Kidney glomerular epithelial cell (primary cell): ENCODE measurements around the gene SMIM14.
A peak's percentile ranks its signal among the peaks of the same experiment; 100 is the strongest.
"Not testable (repeated sequence)": the region's sequence is repeated elsewhere in the genome, so short reads cannot be mapped to it uniquely, and the experiment has no call there.

Source experiments
- DNase-seq: peaks from one replicate; lab custom pipeline; 2025; lab: John Stamatoyannopoulos, UW

SMIM14 gene

DNA sequence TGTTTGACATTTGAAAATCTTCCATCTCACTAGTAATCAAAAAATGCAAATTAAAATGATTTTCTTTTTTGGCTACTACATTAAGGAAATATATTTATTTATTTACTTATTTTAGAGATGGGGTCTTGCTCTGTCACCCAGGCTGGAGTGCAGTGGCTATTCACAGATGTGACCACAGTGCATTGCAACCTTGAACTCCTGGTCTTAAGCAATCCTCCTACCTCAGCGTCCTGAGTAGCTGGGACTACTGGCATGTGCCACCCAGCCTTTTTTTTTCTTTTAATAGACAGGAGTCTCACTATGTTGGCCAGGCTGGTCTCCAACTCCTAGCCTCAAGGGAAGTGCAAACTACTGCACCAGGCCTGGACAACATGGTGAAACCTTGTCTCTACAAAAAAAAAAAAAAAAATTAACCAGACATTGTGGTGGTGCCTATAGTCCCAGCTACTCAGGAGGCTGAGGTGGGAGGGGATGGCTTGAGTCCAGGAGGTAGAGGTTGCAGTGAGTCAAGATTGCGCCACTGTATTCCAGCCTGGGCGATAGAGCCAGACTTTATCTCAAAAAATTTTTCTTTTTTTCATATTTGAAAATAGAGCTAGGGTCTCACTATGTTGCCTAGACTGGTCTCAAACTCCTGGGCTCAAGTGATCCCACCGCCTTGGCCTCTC lies 4.4 kb upstream of the SMIM14 start:
- no peak for DNase-seq

DNA sequence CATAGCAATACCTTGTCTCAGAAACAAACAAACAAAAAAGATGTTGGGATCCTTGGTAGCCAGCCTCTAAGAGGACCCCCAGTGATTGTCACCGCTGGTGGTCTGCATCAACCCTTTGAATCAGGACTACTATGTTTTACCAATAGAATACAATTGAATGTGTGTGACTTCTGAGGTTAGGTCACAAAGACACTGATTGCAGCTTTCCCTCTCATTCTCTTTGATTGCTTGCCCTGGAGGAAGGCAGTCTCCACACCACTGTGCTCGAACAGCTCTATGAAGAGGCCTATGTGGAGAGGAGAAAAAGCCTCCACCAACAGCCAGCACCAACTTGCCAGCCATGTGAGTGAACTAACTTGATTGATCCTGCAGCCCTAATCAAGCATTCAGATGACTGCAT lies 2.8 kb upstream of the SMIM14 start:
- no peak for DNase-seq

DNA sequence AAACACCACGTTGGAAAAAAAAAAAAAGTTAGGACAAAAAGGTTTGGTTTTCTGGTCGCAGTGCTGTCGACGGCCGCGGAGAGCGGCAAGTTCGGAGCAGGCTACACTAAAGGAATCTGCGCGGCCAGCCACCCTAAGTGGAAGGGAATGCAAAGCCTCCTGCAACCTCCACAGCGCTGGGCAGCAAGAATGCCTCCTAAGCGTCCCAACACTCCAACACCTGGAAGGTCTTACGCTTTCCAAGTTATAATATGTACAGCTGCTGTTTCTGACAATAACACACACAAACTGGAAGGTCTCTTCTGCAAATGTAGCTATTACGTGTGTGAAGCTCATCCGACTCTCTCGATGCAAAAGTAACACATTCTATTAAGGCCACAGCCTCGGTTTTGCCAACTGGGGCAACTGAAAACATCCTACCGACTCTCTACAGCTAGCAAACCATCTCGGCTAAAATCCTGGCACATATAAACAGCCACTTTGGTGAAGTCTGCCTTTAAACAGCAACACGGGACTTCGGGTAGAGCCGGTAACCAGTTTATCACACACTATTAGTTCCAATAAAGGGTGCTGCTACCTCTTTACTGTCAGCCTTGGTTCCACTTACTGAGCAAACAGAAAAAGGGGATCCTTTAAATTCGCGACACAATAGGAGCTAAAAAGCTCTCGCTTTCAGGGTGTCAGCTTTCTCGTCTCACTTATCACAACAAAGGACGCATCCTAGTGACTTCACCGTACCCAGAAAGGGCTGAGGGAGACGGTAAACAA lies 895 bp downstream of the SMIM14 start:
- peak; percentile 58 for DNase-seq

DNA sequence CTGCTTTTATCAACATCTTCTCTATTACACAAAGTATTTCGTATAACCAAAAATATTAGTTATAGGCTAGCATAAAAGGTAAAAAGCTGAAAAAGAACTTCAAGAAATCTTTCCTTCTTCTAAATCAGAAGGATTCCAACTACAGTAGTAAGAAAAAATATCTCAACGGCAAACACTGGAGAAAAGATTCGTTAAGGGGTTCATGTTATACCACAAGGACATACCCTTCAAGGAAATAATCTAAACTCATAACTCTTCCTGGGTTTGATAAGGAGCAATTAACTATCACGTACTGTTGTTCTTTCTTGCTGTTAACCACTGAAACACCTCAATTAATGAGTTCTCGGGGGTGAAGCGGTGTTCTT lies 1.5 kb downstream of the SMIM14 start:
- peak; percentile 47 for DNase-seq

DNA sequence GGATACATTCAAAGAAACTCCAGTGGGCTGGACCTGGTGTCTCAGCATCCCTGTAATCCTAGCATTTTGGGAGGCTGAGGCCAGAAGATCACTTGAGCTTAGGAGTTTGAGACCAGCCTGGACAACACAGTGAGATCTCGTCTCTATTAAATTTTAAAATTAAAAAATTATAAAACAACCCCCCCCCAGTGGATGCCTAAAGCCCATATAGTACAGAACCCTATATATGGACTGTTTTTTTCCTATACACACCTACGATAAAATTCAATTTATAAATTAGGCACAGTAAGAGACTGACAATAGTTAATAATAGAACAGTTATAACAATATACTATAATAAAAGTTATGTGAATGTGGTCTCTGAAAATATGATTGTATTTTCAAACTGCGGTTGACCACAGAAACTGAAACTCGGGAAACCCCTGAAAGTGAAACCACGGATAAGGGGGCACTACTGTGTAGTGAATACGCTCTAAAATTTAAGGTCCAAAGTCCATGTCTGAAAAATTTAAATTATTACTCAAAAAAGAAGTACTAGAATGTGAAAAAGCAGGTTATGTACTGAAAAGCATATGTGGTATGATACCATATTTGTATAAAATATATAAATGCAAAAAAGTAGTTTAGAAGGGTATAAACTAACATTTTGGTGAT lies 2.0 kb downstream of the SMIM14 start:
- no peak for DNase-seq

DNA sequence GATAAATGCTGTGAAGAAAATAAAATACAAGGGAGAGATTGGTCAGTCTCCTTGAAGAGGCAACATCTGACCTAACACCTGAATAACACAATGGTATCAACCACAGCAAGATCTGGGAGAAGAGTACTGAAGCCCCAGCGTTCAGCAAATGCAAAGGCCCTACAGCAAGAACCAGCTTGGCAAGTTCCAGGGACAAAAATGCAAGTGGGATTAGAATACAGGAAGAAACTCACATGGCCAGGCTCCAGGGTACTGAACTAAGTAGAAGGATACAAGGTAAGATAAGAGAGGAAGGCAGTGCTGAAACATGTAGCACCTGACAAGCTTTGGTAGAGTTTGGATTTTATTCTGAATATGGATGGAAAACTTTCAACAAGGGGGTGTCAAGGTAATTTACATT lies 3.6 kb downstream of the SMIM14 start:
- no peak for DNase-seq

DNA sequence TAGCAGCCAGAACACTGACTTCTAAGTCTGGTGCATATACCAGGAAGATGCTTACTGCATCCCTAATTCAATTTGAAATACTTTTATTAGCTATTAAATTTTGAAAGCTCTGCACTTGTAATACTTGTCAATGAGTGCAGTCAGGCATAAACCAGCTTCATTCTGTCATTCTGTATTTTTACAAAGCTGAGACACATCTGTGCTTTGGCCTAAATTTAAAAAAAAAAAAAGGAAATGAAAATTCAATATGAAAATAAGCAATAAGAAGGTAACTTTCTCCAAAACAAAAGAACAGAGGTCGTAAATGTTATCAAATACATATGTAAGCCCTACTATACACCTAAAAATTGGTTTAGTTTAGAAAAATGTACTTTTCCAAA lies 7.0 kb downstream of the SMIM14 start:
- no peak for DNase-seq

DNA sequence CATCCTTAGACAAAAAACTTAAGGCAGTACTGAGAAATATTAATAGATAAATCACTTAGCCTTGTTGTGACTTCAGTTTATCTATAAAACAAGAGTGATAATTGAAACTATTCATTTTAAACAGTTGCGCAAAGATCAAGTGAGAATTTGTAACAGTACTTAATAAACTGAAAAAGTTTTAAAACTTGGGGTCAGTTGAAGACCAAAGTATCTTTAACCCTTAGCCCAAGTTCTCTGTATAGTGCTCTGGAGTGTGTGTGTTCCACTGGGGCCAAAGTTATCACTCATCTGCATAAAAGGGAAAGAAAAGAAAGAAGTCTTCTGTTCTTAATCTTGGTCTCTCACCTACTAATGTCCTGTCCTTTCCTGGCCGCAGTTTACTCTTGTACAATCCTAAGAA lies 11.3 kb downstream of the SMIM14 start:
- no peak for DNase-seq

DNA sequence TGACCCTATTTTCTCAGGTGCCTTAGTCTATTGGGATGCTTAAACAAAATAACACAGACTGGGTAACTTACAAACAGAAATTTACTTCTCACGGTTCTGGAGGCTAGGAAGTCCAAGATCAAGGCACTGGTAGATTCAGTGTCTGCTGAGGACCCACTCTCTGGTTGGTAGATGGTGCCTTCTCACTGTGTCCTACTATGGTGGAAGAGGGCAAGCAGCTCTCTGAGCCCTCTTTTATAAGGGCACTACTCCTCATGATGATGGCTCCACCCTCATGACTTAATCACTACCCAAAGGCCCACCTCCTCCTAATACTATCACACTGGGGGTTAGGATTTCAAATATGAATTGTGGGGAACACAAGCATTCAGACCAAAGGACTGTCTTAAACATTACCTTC lies 11.8 kb downstream of the SMIM14 start:
- no peak for DNase-seq

DNA sequence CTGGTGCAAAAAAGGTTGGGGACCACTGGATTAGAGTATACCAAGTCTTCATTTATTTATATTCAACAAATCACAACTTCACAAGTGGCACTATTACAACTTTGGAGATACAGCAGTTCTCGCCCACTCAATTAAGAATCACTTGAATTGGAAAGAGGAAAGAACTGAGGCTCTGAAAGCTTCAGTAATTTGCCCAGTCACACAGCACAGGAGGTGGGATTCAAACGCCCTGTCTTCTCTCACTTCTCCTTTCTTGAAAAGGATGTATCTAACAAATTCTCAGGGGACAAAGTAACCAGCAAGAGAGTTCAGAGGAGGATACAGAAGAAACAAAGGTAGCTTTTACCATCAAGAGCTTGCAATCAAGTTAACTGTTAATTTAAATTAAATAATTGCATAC lies 12.4 kb downstream of the SMIM14 start:
- no peak for DNase-seq

DNA sequence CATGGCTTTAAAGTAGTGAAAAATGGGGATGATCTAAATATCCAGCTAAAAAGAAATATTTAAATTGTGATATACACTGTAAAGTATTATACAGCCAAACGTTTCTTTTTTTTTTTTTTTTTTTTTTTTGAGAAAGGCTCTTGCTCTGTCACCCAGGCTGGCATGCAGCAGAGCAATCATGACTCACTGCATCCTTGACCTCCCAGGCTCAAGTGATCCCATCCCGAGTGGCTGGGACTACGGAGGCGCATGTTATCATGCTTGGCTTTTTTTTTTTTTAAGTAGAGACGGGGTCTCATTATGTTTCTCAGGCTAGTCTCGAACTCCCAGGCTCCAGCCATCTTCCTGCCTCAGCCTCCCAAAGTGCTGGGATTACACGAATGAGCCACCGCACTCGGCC lies 17.1 kb downstream of the SMIM14 start:
- DNase-seq = peak; percentile 69

DNA sequence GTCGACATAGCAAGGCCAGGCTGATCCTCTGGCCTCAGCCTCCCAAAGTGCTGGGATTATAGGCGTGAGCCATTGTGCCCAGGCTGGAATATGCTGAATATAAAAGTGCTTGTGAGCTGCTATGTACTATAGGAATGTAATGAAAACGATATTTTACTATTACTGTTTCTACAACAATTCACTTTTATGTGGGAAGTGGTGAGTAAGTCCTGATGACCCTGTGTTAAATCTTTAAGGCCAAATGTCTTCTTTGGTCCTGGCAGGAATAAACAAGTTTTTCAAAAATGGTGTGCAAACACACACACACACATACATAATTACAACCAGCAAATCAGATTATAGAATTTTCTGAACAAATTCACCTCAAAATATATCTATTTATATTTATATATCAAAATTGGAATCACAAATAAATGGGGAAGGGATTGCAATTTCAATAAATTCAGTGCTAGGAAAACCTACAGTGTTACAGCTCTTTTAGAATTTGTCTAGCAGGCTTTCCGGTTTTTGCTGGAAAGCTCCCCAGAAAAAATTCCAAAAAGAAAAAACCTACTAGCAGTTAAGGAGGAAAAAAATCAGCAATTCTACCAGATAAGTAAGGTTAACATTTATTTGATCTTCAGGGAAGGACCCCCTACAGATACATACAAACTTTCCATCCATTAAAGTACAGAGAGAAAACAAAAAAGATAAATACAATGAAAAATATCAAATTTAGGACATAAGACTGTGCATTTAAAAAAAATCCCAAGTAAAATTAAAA lies 17.9 kb downstream of the SMIM14 start:
- no peak for DNase-seq

DNA sequence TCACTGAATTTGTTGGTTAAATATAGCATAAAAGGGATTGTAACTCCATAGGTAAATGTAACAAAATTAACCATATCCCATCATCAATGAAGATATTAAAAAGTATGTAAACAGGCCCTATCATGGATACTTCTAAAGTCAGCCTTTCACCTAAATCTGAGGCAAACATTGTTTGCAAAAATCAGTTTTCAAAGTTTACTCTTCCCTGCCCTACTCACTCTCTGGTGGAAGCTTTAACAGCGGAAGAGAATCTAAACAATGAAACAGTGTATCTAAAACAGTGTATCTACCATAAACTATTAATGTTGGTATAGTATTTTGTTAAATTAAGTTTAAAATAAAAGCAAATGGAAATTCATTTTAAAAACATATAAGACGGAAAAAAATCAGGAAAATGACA lies 21.1 kb downstream of the SMIM14 start:
- no peak for DNase-seq

DNA sequence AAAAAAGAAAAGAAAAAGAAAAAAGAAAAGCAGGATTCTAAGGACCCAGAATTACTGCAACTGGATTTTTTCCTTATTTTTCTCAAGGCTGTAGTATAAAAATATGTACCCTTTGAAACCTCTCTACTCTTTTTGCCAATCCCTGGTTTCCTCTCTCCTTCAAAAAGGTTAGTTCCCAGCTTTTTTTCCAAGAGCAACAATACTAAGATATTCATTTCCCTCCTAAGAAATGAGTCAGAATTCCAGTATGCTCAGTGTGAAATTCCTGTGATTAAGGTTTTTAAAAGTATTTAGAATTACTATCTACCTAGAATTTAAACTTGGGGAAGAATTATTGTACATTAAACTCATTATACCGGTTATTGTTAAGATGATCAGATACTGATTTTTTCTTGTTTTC lies 22.0 kb downstream of the SMIM14 start:
- DNase-seq = peak; percentile 36

DNA sequence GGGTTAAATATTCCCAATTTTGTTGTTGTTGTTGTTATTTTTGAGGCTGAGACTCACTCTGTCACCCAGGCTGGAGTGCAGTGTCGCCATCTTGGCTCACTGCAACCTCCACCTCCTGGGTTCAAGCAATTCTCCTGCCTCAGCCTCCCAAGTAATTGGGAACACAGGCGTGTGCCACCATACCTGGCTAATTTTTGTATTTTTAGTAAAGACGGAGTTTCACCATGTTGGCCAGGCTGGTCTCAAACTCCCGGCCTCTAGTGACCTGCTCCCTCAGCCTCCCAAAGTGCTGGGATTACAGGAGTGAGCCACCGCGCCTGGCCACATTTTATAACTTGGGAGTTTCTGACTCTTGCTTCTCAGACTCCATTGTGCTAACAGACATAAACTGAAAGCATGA lies 22.6 kb downstream of the SMIM14 start:
- DNase-seq = not testable (repeated sequence)

DNA sequence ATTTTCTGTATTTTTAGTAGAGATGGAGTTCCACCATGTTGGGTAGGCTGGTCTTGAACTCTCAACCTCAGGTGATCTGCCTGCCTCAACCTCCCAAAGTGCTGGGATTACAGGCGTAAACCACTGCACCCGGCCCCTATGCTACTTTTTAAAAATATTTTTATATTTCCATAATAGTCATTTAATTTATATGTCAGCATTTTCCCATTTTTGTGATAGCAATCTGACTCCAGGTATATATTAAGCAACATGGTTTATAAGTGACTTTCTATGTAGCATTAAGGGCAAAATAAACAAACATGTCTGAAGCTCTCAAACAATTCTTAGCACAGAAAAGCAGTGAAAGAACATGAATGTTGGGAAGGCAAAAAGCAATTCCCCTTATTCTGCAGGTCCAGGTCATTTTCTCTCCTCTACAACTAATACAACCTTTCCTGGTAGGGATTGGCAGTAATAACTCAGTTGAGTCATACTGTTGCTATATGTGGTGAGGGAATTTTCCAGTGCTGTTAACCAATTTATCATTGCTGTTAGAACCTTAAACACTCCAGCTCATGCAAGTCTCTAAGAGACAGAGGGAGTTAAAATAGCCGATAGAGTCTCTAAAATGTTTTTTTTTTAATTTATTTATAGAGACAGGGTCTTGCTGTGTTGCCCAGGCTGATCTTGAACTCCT lies 24.0 kb downstream of the SMIM14 start:
- peak; percentile 81 for DNase-seq

DNA sequence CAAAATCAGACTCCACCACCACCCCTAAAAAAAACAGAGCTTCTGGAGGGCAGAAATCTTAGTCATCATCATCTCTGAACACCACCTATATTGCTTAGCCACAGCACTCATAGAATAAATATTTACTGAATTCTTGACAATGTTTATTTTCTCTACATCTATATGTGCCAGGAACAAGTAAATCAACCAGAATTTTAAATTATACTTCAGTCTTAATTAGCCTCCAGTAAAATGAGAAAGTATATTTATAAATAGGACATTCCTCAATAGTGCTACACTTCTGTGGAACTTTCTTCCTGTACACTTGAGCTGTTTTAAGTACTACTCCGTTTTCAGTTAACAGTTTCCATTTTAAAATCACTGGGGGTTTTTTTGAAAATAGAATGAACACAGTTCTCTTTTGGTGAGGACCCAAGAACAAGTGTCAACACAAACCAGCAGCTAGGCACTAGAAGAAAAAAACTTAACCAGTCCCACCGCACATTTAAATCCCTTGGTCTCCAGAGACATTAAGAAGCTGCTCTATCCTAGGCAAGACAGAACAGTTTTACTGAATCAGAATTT lies 25.5 kb downstream of the SMIM14 start:
- DNase-seq = peak; percentile 33

DNA sequence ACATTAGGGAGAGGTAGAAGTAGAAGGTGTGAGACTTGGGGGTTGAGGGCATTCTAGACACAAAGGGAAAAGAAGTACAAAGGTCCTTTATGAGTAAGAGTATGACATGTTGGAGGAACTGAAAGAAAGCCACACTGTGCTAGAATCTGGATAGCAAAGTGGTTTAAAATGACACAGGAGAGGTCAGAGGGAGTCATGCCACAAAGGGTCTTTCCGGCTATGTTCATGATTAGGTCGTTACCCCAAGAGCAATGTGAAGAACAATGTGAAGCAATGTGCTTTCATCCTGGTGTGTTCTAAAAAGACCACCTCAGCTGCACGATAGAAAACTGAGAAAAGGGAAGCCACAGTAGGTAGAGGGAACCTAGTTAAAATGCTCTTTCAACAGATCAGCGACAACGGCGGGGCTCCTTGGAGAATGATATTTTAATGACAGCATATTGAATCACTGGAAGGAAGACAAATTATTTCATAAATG lies 29.2 kb downstream of the SMIM14 start:
- no peak for DNase-seq

DNA sequence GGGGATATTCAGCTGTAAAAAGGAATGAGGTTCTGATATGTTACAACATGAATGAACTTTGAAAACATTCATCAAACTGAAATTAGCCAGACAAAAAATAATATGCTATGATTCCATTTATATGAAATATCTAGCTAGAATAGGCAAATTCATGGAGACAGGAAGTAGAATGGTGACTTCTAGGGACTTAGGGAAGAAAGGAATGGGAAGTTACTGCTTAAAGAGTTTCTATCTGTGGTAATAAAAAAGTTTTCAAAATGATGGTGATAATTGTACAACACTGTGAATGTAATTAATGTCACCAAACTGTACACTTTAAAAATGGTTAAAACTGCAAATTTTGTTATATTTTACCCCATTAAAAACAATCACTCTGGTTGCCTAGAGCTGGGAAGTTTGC lies 30.2 kb downstream of the SMIM14 start:
- DNase-seq = no peak

DNA sequence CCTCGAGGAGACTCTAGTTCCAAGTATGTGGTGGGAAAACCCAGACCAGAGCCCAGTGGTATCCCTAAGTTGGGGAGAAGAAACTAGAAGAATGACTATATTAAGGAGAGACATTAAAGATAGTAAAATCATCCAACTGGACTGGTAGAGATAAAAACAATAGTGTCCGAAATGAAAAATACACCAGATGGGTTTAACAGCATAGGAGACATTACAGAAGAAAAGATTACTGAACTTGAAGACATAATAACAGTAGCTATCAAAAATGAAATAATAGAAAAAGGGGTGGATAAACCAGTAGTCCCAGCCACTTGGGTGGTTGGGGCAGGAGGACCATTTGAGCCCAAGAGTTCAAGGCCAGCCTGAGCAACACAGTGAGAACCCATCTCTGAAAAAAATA lies 31.9 kb downstream of the SMIM14 start:
- DNase-seq = no peak

DNA sequence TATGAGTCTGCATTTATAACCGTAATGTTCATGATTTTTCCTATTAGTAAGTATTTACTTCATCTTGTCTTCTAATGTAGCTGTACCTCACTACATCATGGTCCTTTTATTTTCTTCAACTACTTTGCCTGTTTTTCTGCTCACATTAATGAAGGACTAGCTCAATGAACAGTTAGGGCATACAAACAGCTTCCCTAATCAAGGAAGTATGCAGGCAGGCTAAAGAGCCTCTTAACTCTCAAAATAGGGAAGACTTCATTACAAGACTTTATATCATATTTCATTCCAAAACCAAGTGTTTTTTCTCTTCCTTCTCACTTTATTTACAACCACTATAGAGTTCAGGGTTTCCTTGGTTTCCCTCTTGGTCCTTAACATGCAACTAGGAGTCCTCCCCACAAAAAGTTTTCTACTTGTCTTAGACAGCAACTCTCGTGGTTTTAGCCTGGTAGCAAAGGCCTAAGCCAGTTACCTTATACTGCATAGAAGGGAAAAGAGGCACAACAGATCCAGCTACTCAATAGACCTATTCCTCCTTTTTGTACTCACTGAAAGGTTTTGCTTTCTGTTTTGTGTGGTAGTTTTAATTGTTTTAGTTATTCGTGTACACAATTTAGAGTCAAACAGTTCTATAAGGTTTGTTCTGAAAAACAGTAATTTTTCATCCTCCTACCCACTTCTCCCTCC lies 40.8 kb downstream of the SMIM14 start:
- DNase-seq = no peak
